ENCODE data around the gene SVOP. TPM values are rescaled to one million over a fixed set of nuclear protein-coding genes. Genes with fewer than 3 reads are reported as not detected.
"Not testable (repeated sequence)": the region's sequence is repeated elsewhere in the genome, so short reads cannot be mapped to it uniquely, and the experiment has no call there.

The SVOP gene
- polyA plus RNA-seq, 5 donors, result 0.04 to 0.28 (median 0.08) TPM

GRCh38 chr12:109033239-109034196, 12.7 kb upstream of the SVOP start:
- DNase-seq, result no peak

- DNase-seq, result no peak
Measured at GRCh38 chr12:109029411-109029810, 8.5 kb upstream of the SVOP start.

- DNase-seq, result not testable (repeated sequence)
Measured at GRCh38 chr12:109028624-109029023, 7.8 kb upstream of the SVOP start.

- no peak for DNase-seq
Measured at GRCh38 chr12:109027767-109028166, 6.9 kb upstream of the SVOP start.

- no peak for DNase-seq
Measured at GRCh38 chr12:109020146-109020795, 597 bp downstream of the SVOP start.

- DNase-seq, result no peak
Measured at GRCh38 chr12:109018296-109018695, 2.6 kb downstream of the SVOP start.

- DNase-seq, result no peak
Measured at GRCh38 chr12:109016978-109017377, 3.9 kb downstream of the SVOP start.

GRCh38 chr12:109016016-109016415, 4.9 kb downstream of the SVOP start:
- no peak for DNase-seq

- DNase-seq, result no peak
Measured at GRCh38 chr12:109014984-109015765, 5.7 kb downstream of the SVOP start.

- no peak for DNase-seq
Measured at GRCh38 chr12:109010259-109010658, 10.6 kb downstream of the SVOP start.

GRCh38 chr12:109009766-109010165, 11.1 kb downstream of the SVOP start:
- DNase-seq, result no peak

- DNase-seq, result no peak
Measured at GRCh38 chr12:109004017-109004416, 16.9 kb downstream of the SVOP start.

GRCh38 chr12:108996320-108996719, 24.5 kb downstream of the SVOP start:
- DNase-seq, result no peak

GRCh38 chr12:108995370-108995992, 25.4 kb downstream of the SVOP start:
- no peak for DNase-seq

- not testable (repeated sequence) for DNase-seq
Measured at GRCh38 chr12:108990103-108990502, 30.8 kb downstream of the SVOP start.

GRCh38 chr12:108989376-108989775, 31.5 kb downstream of the SVOP start:
- DNase-seq, result no peak

GRCh38 chr12:108985750-108986149, 35.1 kb downstream of the SVOP start:
- no peak for DNase-seq

GRCh38 chr12:108983227-108983626, 37.6 kb downstream of the SVOP start:
- DNase-seq, result no peak

- no peak for DNase-seq
Measured at GRCh38 chr12:108982621-108983219, 38.1 kb downstream of the SVOP start.

- DNase-seq, result no peak
Measured at GRCh38 chr12:108981835-108982234, 39.0 kb downstream of the SVOP start.

All from right lung (tissue), 5 donors.